Esophagus muscularis mucosa (tissue), 4 donors: Measurements from ENCODE around the gene PLD1. TPM values are rescaled to one million over a fixed set of nuclear protein-coding genes. Genes with fewer than 3 reads are reported as not detected.

ENCODE experiments used
- DNase-seq: peaks from one replicate; pipeline ENCODE4 v3.0.0-alpha.2; 2017; ENCODE audit errors: extremely low spot score
- H3K27ac ChIP-seq, 4 donors: fragments of 200-600 bp; sonication (generic); replicated peaks in 1 of 4; 1 replicate in 3 of 4; 2 replicates in 1 of 4; pipeline ENCODE4 v1.5.1; 2016 to 2019; ENCODE audit warnings: mild to moderate bottlenecking in 1 of 4
- H3K27me3 ChIP-seq, 4 donors: fragments of 200-600 bp; sonication (generic); one replicate each; pipeline versions ENCODE4 v1.5.1 to v1.6.0; 2016 to 2019
- H3K36me3 ChIP-seq, 4 donors: fragments of 200-600 bp; sonication (generic); one replicate each; pipeline ENCODE4 v1.5.1; 2016 to 2019
- H3K4me1 ChIP-seq, 4 donors: fragments of 200-600 bp; sonication (generic); one replicate each; pipeline ENCODE4 v1.5.1; 2016 to 2019
- H3K4me3 ChIP-seq, 4 donors: fragments of 200-600 bp; sonication (generic); 1 replicate in 2 of 4; 2 replicates in 2 of 4; pipeline ENCODE4 v1.5.1; 2016 to 2019; ENCODE audit warnings: mild to moderate bottlenecking in 4 of 4, moderate library complexity in 1 of 4
- H3K9me3 ChIP-seq, 4 donors: fragments of 200-600 bp; sonication (generic); 1 replicate in 3 of 4; 2 replicates in 1 of 4; pipeline ENCODE4 v1.5.1; 2016 to 2019
- EP300 ChIP-seq: sonication (generic); formaldehyde crosslinking; IDR thresholded peaks from one replicate; pipeline ENCODE4 v1.6.1; 2017; ENCODE audit warnings: antibody characterized with exemption
- POLR2A ChIP-seq: fragments of 450-650 bp; IDR thresholded peaks from one replicate; pipeline ENCODE4 v1.6.1; 2017; ENCODE audit warnings: antibody characterized with exemption, moderate library complexity, mild to moderate bottlenecking, low read depth
- POLR2AphosphoS5 ChIP-seq, 2 donors: sonication (generic); formaldehyde crosslinking; IDR thresholded peaks; one replicate each; pipeline ENCODE4 v1.6.1; 2017; ENCODE audit warnings: antibody characterized with exemption in 2 of 2
- WGBS: methylation state at CpG from one replicate; pipeline ENCODE4 v1.1.5; 2018; 5-methylcytosine and 5-hydroxymethylcytosine counted together
- intact Hi-C: fragments of 100-400 bp; cut with DNase I; formaldehyde crosslinking; loops from one replicate; pipeline ENCODE4 v1.15.1; 2023
- total RNA-seq, 4 donors: library from RNA; depleted of rRNA; stranded (reverse); fragments of >200 nt; gene quantifications; one replicate each; pipeline versions ENCODE4 v1.1.0 to v1.2.1, GENCODE V29; 2016
- TF ChIP-seq, protein P1 (sequence below), 3 experiments: fragments of 200-600 bp in 2 of 3; fragments of 450-650 bp in 1 of 3; sonication (generic) in 2 of 3; IDR thresholded peaks; one replicate each; pipeline ENCODE4 v1.5.1; 2017 to 2019; ENCODE audit warnings: antibody characterized with exemption in 3 of 3, mild to moderate bottlenecking in 2 of 3, moderate library complexity in 1 of 3

PLD1 gene
- total RNA-seq, 4 donors from 2014 or later, result 12.4 to 21.1 (median 18.5) TPM

DNA sequence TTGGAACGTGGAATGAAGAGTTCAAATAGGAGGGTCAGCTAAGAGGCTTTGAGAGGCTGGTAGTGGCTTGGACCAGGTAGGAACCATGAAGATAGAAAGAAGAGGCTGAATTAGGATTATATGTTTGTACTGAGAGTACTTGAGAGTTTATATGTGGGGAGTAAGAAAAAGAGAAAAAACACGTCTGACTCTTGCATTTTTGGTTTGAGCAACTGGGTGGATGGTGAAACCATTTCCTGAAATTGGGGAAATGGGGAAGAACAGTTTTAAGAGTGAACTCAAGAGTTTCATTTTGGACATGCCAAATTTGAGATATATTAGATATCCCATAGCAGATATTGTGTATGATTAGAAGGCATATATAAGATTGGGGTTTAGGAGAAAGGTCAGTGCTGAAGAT is 257.2 kb downstream of the PLD1 start:
- Histone ChIP-seq H3K4me1 (peaks cover 0 to 8% (median 3%) of the 10 kb centered on the region in 4 donors), H3K27me3 (no peaks in the 10 kb centered on the region), H3K9me3 (no peaks in the 10 kb centered on the region), H3K4me3 (no peak overlapping the region), H3K27ac (no peak overlapping the region), H3K36me3 (no peaks in the 10 kb centered on the region)
- intact Hi-C loops, result no loop called here
- TF ChIP-seq, protein P1, sequence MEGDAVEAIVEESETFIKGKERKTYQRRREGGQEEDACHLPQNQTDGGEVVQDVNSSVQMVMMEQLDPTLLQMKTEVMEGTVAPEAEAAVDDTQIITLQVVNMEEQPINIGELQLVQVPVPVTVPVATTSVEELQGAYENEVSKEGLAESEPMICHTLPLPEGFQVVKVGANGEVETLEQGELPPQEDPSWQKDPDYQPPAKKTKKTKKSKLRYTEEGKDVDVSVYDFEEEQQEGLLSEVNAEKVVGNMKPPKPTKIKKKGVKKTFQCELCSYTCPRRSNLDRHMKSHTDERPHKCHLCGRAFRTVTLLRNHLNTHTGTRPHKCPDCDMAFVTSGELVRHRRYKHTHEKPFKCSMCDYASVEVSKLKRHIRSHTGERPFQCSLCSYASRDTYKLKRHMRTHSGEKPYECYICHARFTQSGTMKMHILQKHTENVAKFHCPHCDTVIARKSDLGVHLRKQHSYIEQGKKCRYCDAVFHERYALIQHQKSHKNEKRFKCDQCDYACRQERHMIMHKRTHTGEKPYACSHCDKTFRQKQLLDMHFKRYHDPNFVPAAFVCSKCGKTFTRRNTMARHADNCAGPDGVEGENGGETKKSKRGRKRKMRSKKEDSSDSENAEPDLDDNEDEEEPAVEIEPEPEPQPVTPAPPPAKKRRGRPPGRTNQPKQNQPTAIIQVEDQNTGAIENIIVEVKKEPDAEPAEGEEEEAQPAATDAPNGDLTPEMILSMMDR (IDR thresholded peaks at IDR 0.05), result no peak
- TF ChIP-seq EP300 (no peak), POLR2AphosphoS5 (IDR thresholded peaks at IDR 0.05) (no peak), POLR2A (no peak)
- DNase-seq, result no peak
- 66% methylated on average over 2 of the region's 2 CpGs for WGBS

DNA sequence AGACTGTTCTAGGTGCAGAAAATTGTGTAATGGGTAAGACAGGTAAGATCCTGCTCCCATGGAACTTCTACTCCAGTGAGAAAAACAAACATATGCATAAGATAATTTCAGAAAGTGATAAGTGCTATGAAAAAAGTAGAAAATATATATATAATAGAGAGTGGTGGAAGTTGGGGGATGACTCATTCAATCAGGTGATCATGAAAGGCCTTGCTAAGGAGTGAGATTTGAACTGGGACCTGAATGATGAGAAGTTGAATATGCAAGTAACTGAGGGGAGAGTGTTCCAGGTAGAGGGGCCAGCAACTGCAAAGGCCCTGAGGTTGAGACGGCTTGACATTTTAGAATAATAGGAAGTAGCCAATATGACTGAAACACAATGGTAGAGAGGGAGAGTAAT is 257.8 kb downstream of the PLD1 start:
- H3K9me3 ChIP-seq, result no peaks in the 10 kb centered on the region
- no peak for DNase-seq
- WGBS, result 84% methylated on average over 1 of the region's 1 CpG
- intact Hi-C loops, result no loop called here
- TF ChIP-seq EP300 (no peak), POLR2AphosphoS5 (IDR thresholded peaks at IDR 0.05) (no peak), POLR2A (no peak)
- TF ChIP-seq, protein P1 (IDR thresholded peaks at IDR 0.05), result no peak
- H3K4me3 ChIP-seq, result no peak overlapping the region
- H3K27ac ChIP-seq, result no peak overlapping the region
- H3K4me1 ChIP-seq, result peaks cover 0 to 8% (median 3%) of the 10 kb centered on the region in 4 donors
- H3K27me3 ChIP-seq, result no peaks in the 10 kb centered on the region
- no peaks in the 10 kb centered on the region for H3K36me3 ChIP-seq

DNA sequence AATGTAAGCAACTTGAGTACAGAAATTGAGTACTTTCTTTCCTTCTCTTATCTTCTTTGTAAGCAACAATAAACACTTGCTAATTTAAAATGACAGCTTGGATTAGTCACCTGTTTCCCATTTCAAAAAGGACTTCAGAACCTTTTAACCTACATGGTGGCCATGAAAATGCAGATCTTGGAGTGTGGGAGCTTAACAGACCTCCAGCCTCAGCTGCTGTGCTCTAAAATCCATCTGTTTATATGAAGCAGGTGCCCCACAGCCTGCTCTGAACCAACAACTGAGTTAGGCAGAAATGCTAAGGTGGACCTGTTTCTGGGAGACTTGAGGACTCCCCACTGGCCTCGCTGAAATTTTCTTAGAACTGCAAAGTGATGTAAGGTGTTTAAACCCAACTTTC is 259.0 kb downstream of the PLD1 start:
- no peak overlapping the region for H3K27ac ChIP-seq
- peaks cover 0 to 4% (median 1%) of the 10 kb centered on the region in 4 donors for H3K4me1 ChIP-seq
- intact Hi-C loops, result no loop called here
- no peak for DNase-seq
- H3K9me3 ChIP-seq, result no peaks in the 10 kb centered on the region
- 100% methylated on average over 1 of the region's 1 CpG for WGBS
- H3K27me3 ChIP-seq, result no peaks in the 10 kb centered on the region
- H3K4me3 ChIP-seq, result no peak overlapping the region
- TF ChIP-seq, protein P1 (IDR thresholded peaks at IDR 0.05), result no peak
- TF ChIP-seq EP300 (no peak), POLR2A (no peak), POLR2AphosphoS5 (IDR thresholded peaks at IDR 0.05) (no peak)
- H3K36me3 ChIP-seq, result no peaks in the 10 kb centered on the region

Other genes starting within 250 kb of the PLD1 start
- gene TMEM212, start 32.9 kb upstream of the PLD1 start, total RNA-seq, result not detected
- 10 to 100 TPM; 59.8 to 72.6 (median 65.6) TPM for gene FNDC3B, start 229.1 kb upstream of the PLD1 start, total RNA-seq